GM23248 (cell line): ENCODE measurements around the gene PRSS53. TPM values are rescaled to one million over a fixed set of nuclear protein-coding genes. Genes with fewer than 3 reads are reported as not detected.
A peak's percentile ranks its signal among the peaks of the same experiment; 100 is the strongest.
"Not testable (repeated sequence)": the region's sequence is repeated elsewhere in the genome, so short reads cannot be mapped to it uniquely, and the experiment has no call there.

ENCODE experiments used
- DNase-seq: peaks from one replicate; pipeline ENCODE4 v3.0.0-alpha.2; 2015
- H2AFZ ChIP-seq: fragments of 200-600 bp; sonication (generic); 2 replicates; pipeline ENCODE4 v1.6.1; 2016; ENCODE audit warnings: antibody characterized with exemption
- H3F3A ChIP-seq: fragments of 200-600 bp; sonication (generic); 2 replicates; pipeline ENCODE4 v1.6.1; 2016; ENCODE audit warnings: mild to moderate bottlenecking, antibody characterized with exemption, mixed run types; ENCODE audit not compliant: insufficient read depth
- H3K27ac ChIP-seq: fragments of 200-600 bp; sonication (generic); 2 replicates; pipeline ENCODE4 v1.5.1; 2016; ENCODE audit warnings: mild to moderate bottlenecking
- H3K27me3 ChIP-seq: fragments of 200-600 bp; sonication (generic); replicated peaks from 2 replicates; pipeline ENCODE4 v1.6.1; 2016; ENCODE audit warnings: mild to moderate bottlenecking; ENCODE audit not compliant: insufficient read depth
- H3K36me3 ChIP-seq: fragments of 200-600 bp; sonication (generic); 2 replicates; pipeline ENCODE4 v1.6.1; 2016; ENCODE audit warnings: low read depth, mild to moderate bottlenecking
- H3K4me1 ChIP-seq: fragments of 200-600 bp; sonication (generic); 2 replicates; pipeline ENCODE4 v1.6.1; 2016; ENCODE audit warnings: mild to moderate bottlenecking; ENCODE audit not compliant: insufficient read depth
- H3K4me2 ChIP-seq: fragments of 200-600 bp; sonication (generic); one replicate; pipeline ENCODE4 v1.6.1; 2016; ENCODE audit warnings: mild to moderate bottlenecking; ENCODE audit not compliant: unreplicated experiment
- H3K4me3 ChIP-seq: fragments of 200-600 bp; sonication (generic); 2 replicates; pipeline ENCODE4 v1.5.1; 2016; ENCODE audit warnings: mild to moderate bottlenecking
- H3K79me2 ChIP-seq: fragments of 200-600 bp; sonication (generic); 2 replicates; pipeline ENCODE4 v1.6.1; 2016; ENCODE audit warnings: mild to moderate bottlenecking; ENCODE audit not compliant: insufficient read depth
- H3K9ac ChIP-seq: fragments of 200-600 bp; sonication (generic); 2 replicates; pipeline ENCODE4 v1.6.1; 2016; ENCODE audit warnings: mild to moderate bottlenecking
- H3K9me2 ChIP-seq: fragments of 200-600 bp; sonication (generic); 2 replicates; pipeline ENCODE4 v1.6.1; 2016; ENCODE audit warnings: mixed run types, mild to moderate bottlenecking, moderate library complexity; ENCODE audit not compliant: insufficient read depth
- H3K9me3 ChIP-seq: fragments of 200-600 bp; sonication (generic); one replicate; pipeline ENCODE4 v1.6.1; 2017; ENCODE audit warnings: low read depth
- H4K20me1 ChIP-seq: fragments of 200-600 bp; sonication (generic); 2 replicates; pipeline ENCODE4 v1.6.0; 2016; ENCODE audit not compliant: insufficient read depth
- EZH2 ChIP-seq: fragments of 200-600 bp; sonication (generic); IDR thresholded peaks from 2 replicates; pipeline ENCODE4 v1.6.1; 2018; ENCODE audit warnings: antibody characterized with exemption, mild to moderate bottlenecking; ENCODE audit not compliant: insufficient read depth, poor library complexity, severe bottlenecking
- EZH2phosphoT487 ChIP-seq: fragments of 200-600 bp; sonication (generic); IDR thresholded peaks from 2 replicates; pipeline ENCODE4 v1.6.1; 2018; ENCODE audit warnings: antibody characterized with exemption, moderate library complexity, mild to moderate bottlenecking, low read depth; ENCODE audit not compliant: insufficient read depth
- WGBS, 2 experiments: methylation state at CpG; one replicate each; pipeline ENCODE4 v1.1.6; 2015 to 2017; ENCODE audit warnings: low lambda C conversion rate in 2 of 2, low coverage in 1 of 2; ENCODE audit errors: missing lambda C conversion rate in 2 of 2; 5-methylcytosine and 5-hydroxymethylcytosine counted together
- in situ Hi-C: fragments of 300-500 bp; cut with MboI; formaldehyde crosslinking; loops from 2 replicates; pipeline ENCODE4 v1.15.0; 2020
- polyA plus RNA-seq: library from polyadenylated mRNA; unstranded; fragments of >200 nt; fragmentation: Nextera tagmentation; extraction: Ambion mirVana; gene quantifications from 2 replicates; pipeline ENCODE4 v1.2.1, GENCODE V29; 2016
- total RNA-seq: library from RNA; depleted of rRNA; stranded (reverse); fragments of >200 nt; shearing (Covaris generic); gene quantifications from 2 replicates; pipeline ENCODE4 v1.2.3, GENCODE V29; 2014; rRNA removed

Gene PRSS53
- total RNA-seq (7.0 and 10.5 TPM in 2 replicates), polyA plus RNA-seq (0.84 and 0.95 TPM in 2 replicates)

DNA sequence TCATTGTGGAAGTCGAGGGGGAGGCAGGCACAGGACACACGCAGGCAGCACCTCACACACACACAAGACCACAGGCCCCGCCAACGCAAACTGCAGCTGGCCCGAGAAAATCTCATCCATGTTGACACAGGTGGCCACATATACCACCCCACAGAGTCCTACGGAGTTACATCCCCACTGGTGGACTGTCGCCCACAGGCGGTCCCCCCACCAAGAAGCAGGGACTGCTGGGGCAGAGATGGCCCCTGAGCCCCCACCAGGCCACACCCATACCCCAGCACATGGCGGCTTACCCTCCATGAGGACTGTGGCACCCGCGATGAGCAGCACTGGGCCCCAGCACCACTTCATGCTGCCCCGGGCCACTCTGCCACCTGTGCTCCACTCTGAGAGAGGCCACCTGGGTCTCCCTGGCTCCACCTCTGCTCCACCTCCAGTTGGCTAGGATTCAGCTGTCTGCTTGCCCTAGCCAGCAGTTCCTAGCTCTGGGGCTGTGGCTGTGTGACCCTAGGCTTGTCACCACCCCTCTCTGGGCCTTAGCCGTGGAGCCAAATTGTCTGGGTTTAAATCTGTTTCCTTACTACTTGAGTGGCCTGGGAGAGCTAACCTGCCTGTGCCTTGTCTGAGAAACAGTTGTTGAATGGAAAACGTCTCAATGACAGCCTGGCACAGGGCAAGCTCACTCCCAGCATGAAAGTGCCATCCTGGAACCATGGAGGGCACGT, at the start of gene PRSS53:
Gene PRSS53 (minus strand): TSS at position 485 of the 725 bp plus-strand sequence. CDS start 134 bp downstream, at position 351.
- Histone ChIP-seq H3K4me1 (peaks cover 27% of the 10 kb centered on the region), H2AFZ (no peak within 1 kb of the TSS), H3F3A (peaks cover 21% of the 10 kb centered on the region), H3K79me2 (peaks cover 59% of the 10 kb centered on the region), H3K4me2 (no peak within 1 kb of the TSS), H3K36me3 (peaks cover 13% of the 10 kb centered on the region; the same call in 1 of the 2 replicates), H3K9ac (peak within 1 kb of the TSS; percentile 14; the same call in 1 of the 2 replicates), H3K9me3 (no peaks in the 10 kb centered on the region), H4K20me1 (no peaks in the 10 kb centered on the region), H3K27me3 (no peaks in the 10 kb centered on the region), H3K9me2 (no peaks in the 10 kb centered on the region), H3K4me3 (no peak within 1 kb of the TSS), H3K27ac (no peak within 1 kb of the TSS)
- TF ChIP-seq EZH2 = no peak
- no peak for TF ChIP-seq EZH2phosphoT487
- DNase-seq = no peak
- in situ Hi-C loops = no loop called here
- WGBS, 2 experiments = 76 to 81% methylated on average over 15 of the region's 15 CpGs

DNA sequence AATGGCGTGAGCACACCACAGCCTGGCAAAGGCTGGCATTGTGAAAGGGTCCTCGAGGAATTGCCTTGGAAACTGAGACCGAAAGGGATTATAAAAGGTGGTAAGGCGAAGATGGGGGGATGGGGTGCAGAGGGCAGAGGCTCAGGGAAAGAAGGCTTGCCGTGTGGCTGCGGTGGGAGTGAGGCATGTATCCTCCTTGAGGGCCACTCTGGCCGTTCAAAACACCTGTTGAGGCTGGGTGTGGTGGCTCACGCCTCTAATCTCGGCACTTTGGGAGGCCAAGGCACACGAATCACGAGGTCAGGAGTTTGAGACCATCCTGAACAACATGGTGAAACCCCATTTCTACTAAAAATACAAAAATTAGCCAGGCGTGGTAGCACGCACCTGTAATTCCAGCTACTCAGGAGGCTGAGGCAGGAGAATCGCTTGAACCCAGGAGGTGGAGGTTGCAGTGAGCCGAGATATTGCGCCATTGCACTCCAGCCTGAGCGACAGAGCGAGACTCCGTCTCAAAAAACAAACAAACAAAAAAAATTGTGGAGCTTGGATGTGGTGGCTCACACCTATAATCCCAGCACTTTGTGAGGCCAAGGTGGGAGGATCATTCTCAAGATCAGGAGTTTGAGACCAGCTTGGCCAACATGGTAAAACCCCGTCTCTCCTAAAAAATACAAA, 48.2 kb upstream of the PRSS53 start:
- H3K36me3 ChIP-seq, H4K20me1 ChIP-seq, in situ Hi-C loops, H3K27me3 ChIP-seq, H3K9me2 ChIP-seq, DNase-seq, H3K4me2 ChIP-seq, H2AFZ ChIP-seq, H3F3A ChIP-seq, H3K4me3 ChIP-seq, H3K9me3 ChIP-seq, H3K27ac ChIP-seq, H3K79me2 ChIP-seq, H3K9ac ChIP-seq: not testable (repeated sequence)
- WGBS, 2 experiments = 87 to 88% methylated on average over 20 of the region's 20 CpGs
- H3K4me1 ChIP-seq = peaks cover 15% of the 10 kb centered on the region

DNA sequence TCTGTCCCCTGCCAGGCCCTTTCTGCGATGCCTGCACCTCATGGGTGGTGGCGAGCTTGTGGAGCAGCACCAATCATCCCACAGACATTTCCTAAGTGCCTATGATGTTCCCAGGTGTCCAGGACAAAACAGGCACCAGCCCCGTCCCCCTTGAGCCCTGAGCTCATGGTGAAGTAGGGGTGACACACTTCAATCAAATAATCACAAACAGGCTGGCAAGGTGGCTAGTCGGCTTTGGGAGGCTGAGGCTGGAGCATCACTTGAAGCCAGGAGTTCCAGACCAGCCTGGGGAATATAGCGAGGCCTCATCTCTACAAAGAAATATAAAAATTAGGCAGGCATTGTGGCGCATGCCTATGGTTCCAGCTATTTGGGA, 47.5 kb upstream of the PRSS53 start:
- TF ChIP-seq EZH2phosphoT487 (no peak), EZH2 (no peak)
- no peak for DNase-seq
- H4K20me1 ChIP-seq = no peaks in the 10 kb centered on the region
- H3K36me3 ChIP-seq = no peaks in the 10 kb centered on the region
- H3K9me3 ChIP-seq = no peaks in the 10 kb centered on the region
- no peak overlapping the region for H3K4me3 ChIP-seq
- no peaks in the 10 kb centered on the region for H3K9me2 ChIP-seq
- no peak overlapping the region for H3K27ac ChIP-seq
- no peaks in the 10 kb centered on the region for H3K79me2 ChIP-seq
- H3K9ac ChIP-seq = no peak overlapping the region
- H3K27me3 ChIP-seq = no peaks in the 10 kb centered on the region
- H3F3A ChIP-seq = 0 out of 2 replicates have a peak, but pooled peaks cover 2% of the 10 kb centered on the region
- H2AFZ ChIP-seq = no peak overlapping the region
- peaks cover 8% of the 10 kb centered on the region for H3K4me1 ChIP-seq
- no peak overlapping the region for H3K4me2 ChIP-seq
- 91 to 95% methylated on average over 6 of the region's 6 CpGs for WGBS, 2 experiments
- in situ Hi-C loops = no loop called here

DNA sequence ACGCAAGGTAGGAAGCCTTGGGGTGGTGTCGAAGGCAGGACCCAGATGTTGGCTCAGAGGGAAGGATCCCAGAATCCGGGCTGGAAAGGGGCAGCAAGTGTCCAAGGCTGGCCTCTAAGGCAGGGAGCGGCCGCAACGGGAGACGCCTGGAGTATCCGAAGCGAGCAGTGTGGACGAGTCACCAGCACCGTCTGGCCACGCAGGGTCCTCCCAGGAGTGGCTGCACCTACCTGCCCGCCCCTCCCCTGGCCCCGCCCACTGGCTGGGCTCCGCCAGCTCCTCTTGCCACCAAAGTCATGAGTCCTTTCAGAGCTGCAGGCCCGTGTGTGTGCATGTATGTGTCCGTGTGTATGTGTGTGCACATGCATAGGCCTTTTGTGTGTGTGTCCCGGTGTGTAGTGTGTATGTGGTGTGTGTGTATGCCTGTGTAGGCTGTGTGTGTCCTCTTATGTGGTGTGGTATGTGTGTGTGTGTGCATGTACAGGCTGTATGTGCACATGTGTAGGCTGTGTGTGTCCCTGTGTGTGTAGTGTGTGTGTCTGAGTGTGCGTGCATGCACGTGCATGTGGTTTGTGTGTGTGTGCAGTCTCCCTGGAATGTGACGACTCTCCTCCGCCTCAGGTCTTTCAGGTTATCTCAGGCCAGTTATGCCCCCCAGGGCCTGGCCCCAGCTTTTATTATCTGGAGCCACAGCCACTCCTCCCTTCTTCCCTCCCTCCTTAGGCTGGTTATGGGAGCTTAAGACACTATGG, 47.0 kb upstream of the PRSS53 start, which contains the start of gene PRSS8:
Gene PRSS8 (minus strand): TSS at position 193 of the 752 bp plus-strand sequence. CDS start 229 bp downstream, outside the sequence.
- H3K4me1 ChIP-seq = peaks cover 8% of the 10 kb centered on the region; the same call in 1 of the 2 replicates
- in situ Hi-C loops = no loop called here
- no peaks in the 10 kb centered on the region for H3F3A ChIP-seq
- no peak within 1 kb of the TSS for H2AFZ ChIP-seq
- no peaks in the 10 kb centered on the region for H3K9me3 ChIP-seq
- TF ChIP-seq EZH2phosphoT487 (no peak), EZH2 (no peak)
- H3K79me2 ChIP-seq = no peaks in the 10 kb centered on the region
- no peaks in the 10 kb centered on the region for H4K20me1 ChIP-seq
- no peak within 1 kb of the TSS for H3K9ac ChIP-seq
- no peaks in the 10 kb centered on the region for H3K9me2 ChIP-seq
- H3K27ac ChIP-seq = no peak within 1 kb of the TSS
- no peak for DNase-seq
- 27 to 37% methylated on average over 22 of the region's 22 CpGs for WGBS, 2 experiments
- H3K36me3 ChIP-seq = no peaks in the 10 kb centered on the region
- no peaks in the 10 kb centered on the region for H3K27me3 ChIP-seq
- H3K4me3 ChIP-seq = no peak within 1 kb of the TSS
- H3K4me2 ChIP-seq = no peak within 1 kb of the TSS
